Colonic mucosa (tissue), 4 donors: ENCODE results near the gene ANKRD24. TPM values are rescaled to one million over a fixed set of nuclear protein-coding genes. Genes with fewer than 3 reads are reported as not detected.

Experiments used
- DNase-seq: peaks from one replicate; pipeline ENCODE4 v3.0.0-alpha.2; 2020
- H3K27ac ChIP-seq: fragments of 200-600 bp; one replicate; pipeline ENCODE4 v1.8.0; 2021
- H3K27me3 ChIP-seq: fragments of 200-600 bp; one replicate; pipeline ENCODE4 v1.8.0; 2021
- H3K36me3 ChIP-seq: fragments of 200-600 bp; one replicate; pipeline ENCODE4 v1.8.0; 2021
- H3K4me1 ChIP-seq: fragments of 200-600 bp; one replicate; pipeline ENCODE4 v1.8.0; 2021; ENCODE audit warnings: mild to moderate bottlenecking
- H3K4me3 ChIP-seq: fragments of 200-600 bp; one replicate; pipeline ENCODE4 v1.8.0; 2021
- H3K9ac ChIP-seq, 2 donors: one replicate each; pipeline ENCODE4 v1.7.0; 2013; ENCODE audit warnings: control low read depth in 2 of 2, low read depth in 2 of 2, low read length in 2 of 2
- H3K9me3 ChIP-seq: fragments of 200-600 bp; one replicate; pipeline ENCODE4 v1.8.0; 2021
- CTCF ChIP-seq: fragments of 200-600 bp; IDR thresholded peaks from one replicate; pipeline ENCODE4 v1.8.0; 2022; ENCODE audit warnings: antibody characterized with exemption, mild to moderate bottlenecking
- intact Hi-C: fragments of 100-400 bp; cut with DNase I; formaldehyde crosslinking; loops from one replicate; pipeline ENCODE4 v1.14.1; 2022
- total RNA-seq, 2 donors: library from RNA; stranded (reverse); fragmentation: NEBNext Ultra II Directional in 1 of 2; extraction: Animal tissue kit (Norgen Biotek cat#: 25700) in 1 of 2; gene quantifications; one replicate each; pipeline ENCODE4 v1.2.1, GENCODE V29; 2021
- donor health status: healthy.
- donor health status: DM: no; HTN: no; CAD: no.
- donor health status: DM: no; HTN: no; CAD: no.

Gene ANKRD24
- total RNA-seq, 2 donors from 2014 or later = 0.35 to 1.8 TPM

- no peak overlapping the region for H3K27ac ChIP-seq
- H3K36me3 ChIP-seq = no peaks in the 10 kb centered on the region
- no peak overlapping the region for H3K4me3 ChIP-seq
- H3K9me3 ChIP-seq = no peaks in the 10 kb centered on the region
- no peaks in the 10 kb centered on the region for H3K4me1 ChIP-seq
- H3K27me3 ChIP-seq = no peaks in the 10 kb centered on the region
- intact Hi-C loops = loop anchor here (5.0 kb wide), 1 partner anchor 87 kb away; no protein-coding TSS in a partner anchor
- no peak for TF ChIP-seq CTCF
- DNase-seq = no peak
- no peak overlapping the region for H3K9ac ChIP-seq
Observed at GRCh38 chr19:4264812-4265211, 82.3 kb downstream of the ANKRD24 start.

DNA sequence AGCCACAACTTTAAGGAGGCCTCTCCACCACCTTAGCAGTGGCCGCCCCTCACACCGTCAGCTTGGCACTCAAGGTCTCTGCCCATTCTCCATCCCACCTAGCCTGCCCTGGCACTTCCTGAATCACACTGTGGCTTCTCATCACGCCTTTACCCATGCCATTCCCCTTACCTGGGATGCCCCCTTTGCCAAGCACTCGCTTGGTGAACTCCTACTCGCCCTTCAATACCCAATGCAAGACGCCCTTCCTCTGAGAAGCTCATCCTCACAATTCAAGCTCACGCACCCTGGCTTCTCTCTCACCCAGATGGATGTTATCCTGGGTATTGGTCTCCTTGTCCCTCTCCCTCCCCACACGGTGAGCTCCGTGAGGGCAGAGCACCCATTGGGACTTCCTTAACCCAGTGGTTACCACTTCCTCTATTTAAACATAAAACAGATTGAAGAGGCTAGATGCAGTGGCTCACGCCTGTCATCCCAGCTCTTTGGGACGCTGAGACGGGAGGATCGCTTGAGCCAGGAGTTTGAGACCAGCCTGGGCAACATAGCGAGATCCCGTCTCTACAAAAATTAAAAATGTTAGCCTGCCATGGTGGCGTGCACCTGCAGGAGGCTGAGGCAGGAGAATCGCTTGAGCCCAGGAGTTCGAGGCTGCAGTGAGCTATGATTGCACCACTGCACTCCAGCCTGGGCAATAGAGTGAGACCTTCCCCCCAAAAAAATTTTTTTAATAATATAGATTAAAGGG, 83.9 kb downstream of the ANKRD24 start:
- Histone ChIP-seq H3K9me3 (no peaks in the 10 kb centered on the region), H3K36me3 (no peaks in the 10 kb centered on the region), H3K9ac (no peak overlapping the region), H3K4me1 (no peaks in the 10 kb centered on the region), H3K27me3 (no peaks in the 10 kb centered on the region), H3K27ac (no peak overlapping the region), H3K4me3 (no peak overlapping the region)
- no peak for DNase-seq
- intact Hi-C loops = loop anchor here (2.0 to 5.0 kb wide), 2 partner anchors 86 to 132 kb away; no protein-coding TSS in a partner anchor
- no peak for TF ChIP-seq CTCF

- peak; percentile 82 for TF ChIP-seq CTCF
Observed at GRCh38 chr19:4267101-4267900, 84.8 kb downstream of the ANKRD24 start.

DNA sequence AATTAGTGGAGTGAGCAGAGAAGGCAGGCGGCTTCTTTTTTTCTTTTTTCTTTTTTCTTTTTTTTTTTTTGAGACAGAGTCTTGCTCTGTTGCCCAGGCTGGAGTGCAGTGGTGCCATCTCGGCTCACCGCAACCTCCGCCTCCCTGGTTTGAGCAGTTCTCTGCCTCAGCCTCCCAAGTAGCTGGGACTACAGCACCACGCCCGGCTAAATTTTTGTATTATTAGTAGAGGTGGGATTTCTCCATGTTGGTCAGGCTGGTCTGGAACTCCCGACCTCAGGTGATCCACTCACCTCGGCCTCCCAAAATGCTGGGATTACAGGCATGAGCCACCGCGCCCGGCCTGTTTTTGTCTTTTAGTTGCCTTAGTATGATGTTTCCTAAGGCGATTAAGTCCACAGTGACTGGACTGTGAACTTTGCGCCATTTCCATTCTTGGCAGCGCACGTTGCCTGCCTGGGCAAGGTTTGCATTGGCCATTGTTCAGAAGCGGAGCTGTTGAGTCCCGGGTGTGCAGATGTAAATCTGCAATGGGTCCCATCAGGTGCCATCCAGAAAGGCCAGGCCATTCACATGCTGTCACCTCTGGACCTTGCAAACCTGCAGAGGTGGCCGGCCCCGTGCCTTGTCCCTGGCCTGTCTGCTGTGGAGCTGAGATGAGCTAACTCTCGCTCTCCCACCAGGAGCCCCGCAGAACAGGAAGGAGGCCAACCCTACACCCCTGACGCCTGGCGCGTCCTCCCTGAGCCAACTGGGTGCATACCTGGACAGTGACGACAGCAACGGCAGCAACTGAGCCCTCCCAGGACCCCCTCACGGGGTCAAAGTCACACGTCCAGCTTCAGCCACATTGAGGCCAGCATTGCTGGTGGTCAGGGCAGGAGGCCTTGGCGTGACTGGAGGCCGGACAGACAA, 85.7 kb downstream of the ANKRD24 start:
- Histone ChIP-seq H3K4me3 (no peak overlapping the region), H3K9ac (peak overlapping the region; percentile 4 to 12), H3K36me3 (no peaks in the 10 kb centered on the region), H3K27ac (peak overlapping the region; percentile 58), H3K4me1 (no peaks in the 10 kb centered on the region), H3K27me3 (no peaks in the 10 kb centered on the region), H3K9me3 (no peaks in the 10 kb centered on the region)
- no peak for TF ChIP-seq CTCF
- peak; percentile 55 for DNase-seq
- intact Hi-C loops = loop anchor here (2.0 to 5.0 kb wide), 2 partner anchors 84 to 131 kb away; no protein-coding TSS in a partner anchor

More at GRCh38 chr19:4267101-4267900, 84.8 kb downstream of the ANKRD24 start:
- Histone ChIP-seq H3K27ac (peak overlapping the region; percentile 58), H3K27me3 (no peaks in the 10 kb centered on the region), H3K9me3 (no peaks in the 10 kb centered on the region), H3K4me1 (no peaks in the 10 kb centered on the region), H3K36me3 (no peaks in the 10 kb centered on the region), H3K9ac (peak overlapping the region in 1 of 2 donors; percentile 24), H3K4me3 (no peak overlapping the region)
- intact Hi-C loops = loop anchor here (2.0 to 5.0 kb wide), 2 partner anchors 85 to 132 kb away; no protein-coding TSS in a partner anchor
- DNase-seq = peak; percentile 67
